Stimulated activated effector memory CD8-positive, alpha-beta T cell treated with anti-CD3 and anti-CD28 coated beads, Interleukin-12 subunit alpha, Interleukin-12 subunit beta, amount 100 ng/mL, for 72 hours (primary cell): ENCODE results near the gene PLEKHA6.

Experiments
- ATAC-seq: fragments of 150-1000 bp; cut with Tn5 transposase; 2 replicates; pipeline ENCODE4 v1.10.0; 2021
- DNase-seq, 2 donors: peaks; one replicate each; pipeline ENCODE4 v3.0.0; 2021 to 2022; ENCODE audit warnings: low spot score in 2 of 2
- H3K27ac Mint-ChIP-seq: one replicate; pipeline ENCODE4 v1.8.0; 2022; ENCODE audit warnings: mild to moderate bottlenecking, mixed read lengths
- H3K36me3 Mint-ChIP-seq: one replicate; pipeline ENCODE4 v1.8.0; 2022; ENCODE audit warnings: mild to moderate bottlenecking, mixed read lengths
- H3K4me1 Mint-ChIP-seq: one replicate; pipeline ENCODE4 v1.8.0; 2022; ENCODE audit warnings: mixed read lengths
- H3K4me3 Mint-ChIP-seq: one replicate; pipeline ENCODE4 v1.8.0; 2022; ENCODE audit warnings: mild to moderate bottlenecking, mixed read lengths
- H3K9me3 Mint-ChIP-seq: one replicate; pipeline ENCODE4 v1.8.0; 2022; ENCODE audit warnings: mixed read lengths

Gene PLEKHA6

GRCh38 chr1:204304067-204304466, 55.7 kb downstream of the PLEKHA6 start:
- Mint-ChIP-seq H3K36me3 (no peaks in the 10 kb centered on the region), H3K4me3 (no peak overlapping the region)

GRCh38 chr1:204302769-204303168, 57.0 kb downstream of the PLEKHA6 start:
- no peak overlapping the region for H3K27ac Mint-ChIP-seq

More at GRCh38 chr1:204304067-204304466, 55.7 kb downstream of the PLEKHA6 start:
- DNase-seq (no peak), ATAC-seq (no peak)
- Mint-ChIP-seq H3K27ac (no peak overlapping the region), H3K4me1 (no peaks in the 10 kb centered on the region), H3K9me3 (no peaks in the 10 kb centered on the region)

GRCh38 chr1:204301171-204301957, 58.4 kb downstream of the PLEKHA6 start:
- Mint-ChIP-seq H3K4me1 (peaks cover 2% of the 10 kb centered on the region), H3K36me3 (no peaks in the 10 kb centered on the region), H3K9me3 (no peaks in the 10 kb centered on the region), H3K4me3 (no peak overlapping the region), H3K27ac (no peak overlapping the region)
- DNase-seq = no peak
- ATAC-seq = no peak

More at GRCh38 chr1:204302769-204303168, 57.0 kb downstream of the PLEKHA6 start:
- ATAC-seq (no peak), DNase-seq (no peak)
- H3K4me1 Mint-ChIP-seq = no peaks in the 10 kb centered on the region
- no peak overlapping the region for H3K4me3 Mint-ChIP-seq
- H3K36me3 Mint-ChIP-seq = no peaks in the 10 kb centered on the region
- H3K9me3 Mint-ChIP-seq = no peaks in the 10 kb centered on the region

- DNase-seq (no peak), ATAC-seq (no peak)
- Mint-ChIP-seq H3K4me1 (peaks cover 12% of the 10 kb centered on the region), H3K9me3 (no peaks in the 10 kb centered on the region), H3K36me3 (no peaks in the 10 kb centered on the region), H3K4me3 (no peak overlapping the region), H3K27ac (no peak overlapping the region)
Observed at GRCh38 chr1:204299814-204300365, 59.8 kb downstream of the PLEKHA6 start.

- H3K4me1 Mint-ChIP-seq = peaks cover 12% of the 10 kb centered on the region
- no peaks in the 10 kb centered on the region for H3K36me3 Mint-ChIP-seq
- H3K9me3 Mint-ChIP-seq = no peaks in the 10 kb centered on the region
- no peak overlapping the region for H3K4me3 Mint-ChIP-seq
- no peak for DNase-seq
- no peak for ATAC-seq
- H3K27ac Mint-ChIP-seq = no peak overlapping the region
Observed at GRCh38 chr1:204296431-204296988, 63.2 kb downstream of the PLEKHA6 start.

GRCh38 chr1:204295671-204296070, 64.1 kb downstream of the PLEKHA6 start:
- DNase-seq (no peak), ATAC-seq (no peak)
- Mint-ChIP-seq H3K36me3 (no peaks in the 10 kb centered on the region), H3K4me3 (no peak overlapping the region), H3K9me3 (no peaks in the 10 kb centered on the region), H3K4me1 (peaks cover 12% of the 10 kb centered on the region), H3K27ac (no peak overlapping the region)

- peaks cover 12% of the 10 kb centered on the region for H3K4me1 Mint-ChIP-seq
- no peak for ATAC-seq
- no peak for DNase-seq
- H3K27ac Mint-ChIP-seq = no peak overlapping the region
- H3K9me3 Mint-ChIP-seq = no peaks in the 10 kb centered on the region
- no peak overlapping the region for H3K4me3 Mint-ChIP-seq
- no peaks in the 10 kb centered on the region for H3K36me3 Mint-ChIP-seq
Observed at GRCh38 chr1:204294357-204294756, 65.4 kb downstream of the PLEKHA6 start.

- no peak overlapping the region for H3K4me3 Mint-ChIP-seq
- no peak for DNase-seq
- H3K4me1 Mint-ChIP-seq = peaks cover 12% of the 10 kb centered on the region
- no peak for ATAC-seq
- H3K27ac Mint-ChIP-seq = no peak overlapping the region
- H3K9me3 Mint-ChIP-seq = no peaks in the 10 kb centered on the region
- no peaks in the 10 kb centered on the region for H3K36me3 Mint-ChIP-seq
Observed at GRCh38 chr1:204293605-204294337, 66.0 kb downstream of the PLEKHA6 start.

- Mint-ChIP-seq H3K36me3 (no peaks in the 10 kb centered on the region), H3K27ac (no peak overlapping the region), H3K9me3 (no peaks in the 10 kb centered on the region), H3K4me1 (peaks cover 17% of the 10 kb centered on the region), H3K4me3 (no peak overlapping the region)
- no peak for ATAC-seq
- DNase-seq = no peak
Observed at GRCh38 chr1:204292740-204293139, 67.0 kb downstream of the PLEKHA6 start.

- no peak overlapping the region for H3K27ac Mint-ChIP-seq
- no peaks in the 10 kb centered on the region for H3K36me3 Mint-ChIP-seq
- no peak for DNase-seq
- H3K4me1 Mint-ChIP-seq = peaks cover 30% of the 10 kb centered on the region
- no peak overlapping the region for H3K4me3 Mint-ChIP-seq
- no peaks in the 10 kb centered on the region for H3K9me3 Mint-ChIP-seq
- ATAC-seq = no peak
Observed at GRCh38 chr1:204289280-204289679, 70.4 kb downstream of the PLEKHA6 start.

- Mint-ChIP-seq H3K27ac (peak overlapping the region; percentile 94), H3K9me3 (no peaks in the 10 kb centered on the region), H3K36me3 (no peaks in the 10 kb centered on the region), H3K4me1 (peaks cover 30% of the 10 kb centered on the region), H3K4me3 (no peak overlapping the region)
- no peak for DNase-seq
- ATAC-seq = no peak
Observed at GRCh38 chr1:204288021-204288588, 71.6 kb downstream of the PLEKHA6 start.

GRCh38 chr1:204287466-204287891, 72.2 kb downstream of the PLEKHA6 start:
- peak overlapping the region; percentile 94 for H3K27ac Mint-ChIP-seq
- no peaks in the 10 kb centered on the region for H3K9me3 Mint-ChIP-seq
- DNase-seq = no peak
- peaks cover 30% of the 10 kb centered on the region for H3K4me1 Mint-ChIP-seq
- peak overlapping the region; percentile 71 for H3K4me3 Mint-ChIP-seq
- no peaks in the 10 kb centered on the region for H3K36me3 Mint-ChIP-seq
- no peak for ATAC-seq

GRCh38 chr1:204286831-204287421, 72.8 kb downstream of the PLEKHA6 start:
- Mint-ChIP-seq H3K4me3 (peak overlapping the region; percentile 71), H3K36me3 (no peaks in the 10 kb centered on the region), H3K4me1 (peaks cover 30% of the 10 kb centered on the region), H3K9me3 (no peaks in the 10 kb centered on the region), H3K27ac (peak overlapping the region; percentile 94)
- DNase-seq (peak; percentile 7 to 56), ATAC-seq (peak; percentile 85)

GRCh38 chr1:204286315-204286714, 73.4 kb downstream of the PLEKHA6 start:
- Mint-ChIP-seq H3K27ac (peak overlapping the region; percentile 94), H3K4me3 (peak overlapping the region; percentile 71), H3K4me1 (peaks cover 30% of the 10 kb centered on the region), H3K36me3 (no peaks in the 10 kb centered on the region), H3K9me3 (no peaks in the 10 kb centered on the region)
- no peak for ATAC-seq
- DNase-seq = no peak
